ENCODE data around the gene SRSF10.

DNA sequence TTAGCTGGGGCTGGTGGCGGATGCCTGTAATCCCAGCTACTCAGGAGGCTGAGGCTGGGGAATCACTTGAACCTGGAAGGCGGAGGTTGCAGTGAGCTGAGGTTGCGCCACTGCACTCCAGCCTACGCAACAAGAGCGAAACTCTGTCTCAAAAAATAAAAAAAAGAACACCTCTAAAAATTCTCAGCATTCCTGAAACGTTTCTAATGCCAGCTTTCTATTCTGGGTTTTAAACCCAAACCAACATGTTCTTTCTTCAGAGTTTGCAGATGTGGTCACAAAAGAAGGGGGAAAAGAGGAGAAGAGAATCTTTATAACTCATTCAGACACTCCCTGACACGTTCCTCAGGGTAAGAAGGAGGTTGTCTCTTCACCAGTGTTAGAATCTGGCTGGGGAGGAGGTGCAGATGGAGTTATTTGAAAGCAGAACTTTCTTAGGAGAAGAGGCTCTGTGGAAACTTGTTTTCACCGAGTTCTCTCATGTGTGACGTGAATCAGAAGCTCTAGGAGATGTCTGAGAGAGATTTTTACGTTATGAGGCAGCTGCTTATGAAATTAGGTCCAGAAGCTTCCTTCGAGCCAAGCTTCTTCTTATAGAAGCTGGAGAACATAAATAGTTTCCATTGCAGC lies 49.2 kb downstream of the SRSF10 start:
- TF ChIP-seq EZH2phosphoT487 (IDR thresholded peaks at IDR 0.05; ENCODE audit: insufficient read depth, low read depth), result no peak
- no peak for TF ChIP-seq EZH2 (IDR thresholded peaks at IDR 0.05; ENCODE audit: insufficient read depth, poor library complexity, severe bottlenecking)

All from GM23248 (cell line).